Left ventricle myocardium inferior (tissue), 1 donor: ENCODE data around the gene RPS6KA2. TPM values are rescaled to one million over a fixed set of nuclear protein-coding genes. Genes with fewer than 3 reads are reported as not detected.

ENCODE experiments used
- DNase-seq: peaks from one replicate; pipeline ENCODE4 v3.0.0-alpha.2; 2020
- H3K27ac ChIP-seq: fragments of 200-600 bp; replicated peaks from 2 replicates; pipeline ENCODE4 v1.8.0; 2021
- H3K27me3 ChIP-seq: fragments of 200-600 bp; 2 replicates; pipeline ENCODE4 v1.8.0; 2021; ENCODE audit warnings: low read depth
- H3K36me3 ChIP-seq: fragments of 200-600 bp; 2 replicates; pipeline ENCODE4 v1.8.0; 2021
- H3K4me1 ChIP-seq: fragments of 200-600 bp; 2 replicates; pipeline ENCODE4 v1.8.0; 2021
- H3K4me3 ChIP-seq: fragments of 200-600 bp; 2 replicates; pipeline ENCODE4 v1.8.0; 2021; ENCODE audit warnings: mild to moderate bottlenecking, moderate library complexity
- H3K9me3 ChIP-seq: fragments of 200-600 bp; replicated peaks from 2 replicates; pipeline ENCODE4 v1.8.0; 2021
- intact Hi-C: fragments of 100-400 bp; cut with micrococcal nuclease; formaldehyde crosslinking; loops from one replicate; pipeline ENCODE4 v1.11.0; 2022
- total RNA-seq: library from RNA; stranded (reverse); fragmentation: NEBNext Ultra II Directional; extraction: Animal tissue kit (Norgen Biotek cat#: 25700); gene quantifications from one replicate; pipeline ENCODE4 v1.2.1, GENCODE V29; 2021
- TF ChIP-seq, protein P1 (sequence below): fragments of 200-600 bp; IDR thresholded peaks from 2 replicates; pipeline ENCODE4 v1.8.0; 2021; ENCODE audit warnings: antibody characterized with exemption, mild to moderate bottlenecking, borderline replicate concordance
- donor health status: DM: no; HTN: yes; CAD: no; lungs with severe emphysema.

The RPS6KA2 gene
- total RNA-seq, 1 donor from 2014 or later = 77.2 TPM

DNA sequence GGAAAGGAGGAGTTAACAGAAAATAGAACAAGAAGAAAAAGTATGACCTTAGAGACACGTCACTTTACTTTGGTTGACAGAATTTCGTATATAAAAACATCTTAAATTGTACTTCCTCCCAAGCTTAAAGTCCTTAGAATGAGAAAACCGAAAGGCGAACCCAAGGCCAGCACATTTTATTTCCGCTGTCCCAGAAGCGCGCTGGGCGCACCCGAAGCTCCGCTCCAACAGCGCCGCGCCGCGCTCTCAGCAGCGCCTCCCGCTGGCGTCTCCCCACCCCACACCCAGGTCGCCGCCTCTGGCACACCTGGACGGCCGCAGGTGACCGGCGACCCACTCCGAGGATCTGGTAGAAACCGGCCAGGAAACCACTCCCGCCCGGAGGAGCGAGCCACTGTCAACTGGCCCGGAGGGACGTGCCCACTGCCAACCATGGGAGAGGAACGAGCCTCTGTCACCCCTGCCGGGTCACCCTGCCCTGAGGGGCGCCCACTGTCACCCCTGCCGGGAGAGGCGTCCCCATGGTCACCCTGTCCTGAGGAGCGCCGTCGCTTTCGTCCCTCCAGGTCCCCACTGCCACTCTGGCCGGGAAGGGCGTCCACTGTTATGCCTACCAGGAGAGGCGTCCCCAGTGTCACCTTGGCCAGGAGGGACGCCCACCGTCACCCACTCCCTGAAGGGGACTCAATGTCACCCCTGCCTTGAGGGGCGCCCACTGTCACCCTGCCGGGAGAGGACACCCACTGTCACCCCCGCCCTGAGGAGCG lies 245.1 kb downstream of the RPS6KA2 start:
- TF ChIP-seq, protein P1, sequence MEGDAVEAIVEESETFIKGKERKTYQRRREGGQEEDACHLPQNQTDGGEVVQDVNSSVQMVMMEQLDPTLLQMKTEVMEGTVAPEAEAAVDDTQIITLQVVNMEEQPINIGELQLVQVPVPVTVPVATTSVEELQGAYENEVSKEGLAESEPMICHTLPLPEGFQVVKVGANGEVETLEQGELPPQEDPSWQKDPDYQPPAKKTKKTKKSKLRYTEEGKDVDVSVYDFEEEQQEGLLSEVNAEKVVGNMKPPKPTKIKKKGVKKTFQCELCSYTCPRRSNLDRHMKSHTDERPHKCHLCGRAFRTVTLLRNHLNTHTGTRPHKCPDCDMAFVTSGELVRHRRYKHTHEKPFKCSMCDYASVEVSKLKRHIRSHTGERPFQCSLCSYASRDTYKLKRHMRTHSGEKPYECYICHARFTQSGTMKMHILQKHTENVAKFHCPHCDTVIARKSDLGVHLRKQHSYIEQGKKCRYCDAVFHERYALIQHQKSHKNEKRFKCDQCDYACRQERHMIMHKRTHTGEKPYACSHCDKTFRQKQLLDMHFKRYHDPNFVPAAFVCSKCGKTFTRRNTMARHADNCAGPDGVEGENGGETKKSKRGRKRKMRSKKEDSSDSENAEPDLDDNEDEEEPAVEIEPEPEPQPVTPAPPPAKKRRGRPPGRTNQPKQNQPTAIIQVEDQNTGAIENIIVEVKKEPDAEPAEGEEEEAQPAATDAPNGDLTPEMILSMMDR = peak; percentile 86

DNA sequence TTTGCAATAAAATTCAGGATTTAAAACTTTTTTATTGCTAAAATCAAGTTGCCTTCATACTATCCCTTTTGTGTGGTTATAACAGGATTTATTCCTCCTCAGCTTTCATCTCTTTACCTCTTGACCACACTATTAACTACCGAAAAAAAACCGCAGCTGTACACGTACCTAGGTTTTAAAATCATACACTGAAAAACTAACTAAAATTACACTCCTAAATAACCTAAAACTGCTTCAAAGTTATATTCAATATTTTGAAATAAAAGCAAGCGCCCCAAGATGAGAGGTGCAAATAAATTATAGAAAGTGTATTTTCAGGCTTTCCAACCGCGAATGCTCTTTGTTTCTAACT lies 245.7 kb downstream of the RPS6KA2 start:
- peak overlapping the region; percentile 96 for H3K4me3 ChIP-seq
- H3K27me3 ChIP-seq = no peaks in the 10 kb centered on the region
- peaks cover 77% of the 10 kb centered on the region for H3K4me1 ChIP-seq
- no peak for DNase-seq
- peak overlapping the region; percentile 98 for H3K27ac ChIP-seq
- TF ChIP-seq, protein P1 = no peak
- H3K36me3 ChIP-seq = no peaks in the 10 kb centered on the region
- H3K9me3 ChIP-seq = no peaks in the 10 kb centered on the region
- intact Hi-C loops = loop anchor here (10.0 kb wide), 1 partner anchor 57 kb away; no protein-coding TSS in a partner anchor

More for the DNA sequence above, 245.1 kb downstream of the RPS6KA2 start:
- Histone ChIP-seq H3K36me3 (no peaks in the 10 kb centered on the region), H3K9me3 (no peaks in the 10 kb centered on the region), H3K27ac (peak overlapping the region; percentile 98), H3K27me3 (no peaks in the 10 kb centered on the region), H3K4me3 (peak overlapping the region; percentile 96), H3K4me1 (peaks cover 71% of the 10 kb centered on the region)
- peak; percentile 71 for DNase-seq
- intact Hi-C loops = loop anchor here (10.0 kb wide), 1 partner anchor 57 kb away; no protein-coding TSS in a partner anchor

DNA sequence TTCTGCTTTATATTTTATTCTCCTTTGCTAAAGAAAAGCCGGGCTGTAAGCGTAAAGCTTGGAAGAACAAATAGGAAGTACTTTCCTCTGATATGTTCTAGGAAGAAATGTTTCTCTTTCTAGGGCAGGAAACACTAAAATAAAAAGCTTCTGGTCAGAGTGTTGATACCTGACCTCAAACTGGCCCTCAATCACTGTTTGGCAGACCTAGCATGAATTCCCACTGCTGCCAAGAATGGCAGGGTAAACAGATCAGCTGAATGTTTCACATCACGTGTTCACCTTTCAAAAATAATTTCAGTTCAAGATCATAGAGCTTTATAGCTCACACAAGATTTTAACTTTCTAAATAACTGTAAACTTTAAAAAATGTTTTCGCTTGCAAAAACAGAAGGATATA lies 247.3 kb downstream of the RPS6KA2 start:
- Histone ChIP-seq H3K9me3 (no peaks in the 10 kb centered on the region), H3K27me3 (no peaks in the 10 kb centered on the region), H3K36me3 (no peaks in the 10 kb centered on the region), H3K4me1 (peaks cover 86% of the 10 kb centered on the region), H3K4me3 (peak overlapping the region; percentile 96), H3K27ac (peak overlapping the region; percentile 98)
- no peak for DNase-seq
- intact Hi-C loops = loop anchor here (10.0 kb wide), 1 partner anchor 55 kb away; no protein-coding TSS in a partner anchor
- TF ChIP-seq, protein P1 = no peak

DNA sequence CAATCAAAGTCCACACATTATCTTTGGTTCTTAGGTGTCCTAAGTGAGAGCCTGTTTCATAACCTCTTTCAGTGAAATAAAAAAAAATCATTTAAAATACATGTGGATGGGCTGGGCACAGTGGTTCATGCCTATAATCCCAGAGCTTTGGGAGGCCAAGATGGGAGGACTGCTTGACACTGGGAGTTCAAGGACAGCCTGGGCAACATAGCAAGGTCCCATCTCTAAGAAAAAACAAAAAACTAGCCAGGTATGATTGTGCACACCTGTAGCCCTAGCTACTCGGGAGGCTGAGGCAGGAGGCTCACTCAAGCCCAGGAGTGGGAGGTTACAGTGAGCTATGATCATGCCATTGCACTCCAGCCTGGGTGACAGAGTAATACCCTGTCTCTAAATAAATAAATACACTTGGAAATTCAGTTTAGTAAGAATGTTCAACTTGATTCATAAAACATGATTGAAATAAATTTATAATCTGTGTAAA lies 247.9 kb downstream of the RPS6KA2 start:
- intact Hi-C loops = no loop called here
- H3K4me3 ChIP-seq = peak overlapping the region; percentile 96
- H3K27ac ChIP-seq = peak overlapping the region; percentile 98

DNA sequence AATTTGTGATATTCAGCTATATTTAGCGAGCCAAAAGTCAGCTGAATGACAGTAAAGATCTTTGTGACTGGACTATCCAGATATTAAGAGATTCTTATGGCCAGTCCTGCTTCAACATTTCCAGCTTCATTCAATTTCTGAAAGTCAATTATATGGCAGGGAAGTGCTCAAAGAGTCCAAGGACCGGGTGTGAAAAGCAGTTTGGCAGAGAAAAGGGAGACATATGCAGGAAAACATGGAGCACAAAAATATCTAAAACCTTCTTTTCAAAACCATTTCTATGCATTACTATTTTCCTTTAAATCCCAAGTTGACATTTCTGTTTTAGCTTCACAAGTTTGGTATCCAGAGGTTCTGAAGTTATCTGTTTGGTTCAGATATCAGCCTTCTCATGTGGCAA lies 249.3 kb downstream of the RPS6KA2 start:
- Histone ChIP-seq H3K4me1 (peaks cover 79% of the 10 kb centered on the region), H3K9me3 (no peaks in the 10 kb centered on the region), H3K36me3 (no peaks in the 10 kb centered on the region), H3K4me3 (no peak overlapping the region), H3K27me3 (no peaks in the 10 kb centered on the region), H3K27ac (peak overlapping the region; percentile 4)
- intact Hi-C loops = no loop called here
- no peak for DNase-seq
- TF ChIP-seq, protein P1 = no peak

More for the DNA sequence above, 247.9 kb downstream of the RPS6KA2 start:
- Histone ChIP-seq H3K36me3 (no peaks in the 10 kb centered on the region), H3K9me3 (no peaks in the 10 kb centered on the region), H3K27me3 (no peaks in the 10 kb centered on the region), H3K4me1 (peaks cover 84% of the 10 kb centered on the region)
- no peak for DNase-seq
- TF ChIP-seq, protein P1 = no peak
